GM18873 (cell line): ENCODE data around the gene URI1.
"Not testable (repeated sequence)": the region's sequence is repeated elsewhere in the genome, so short reads cannot be mapped to it uniquely, and the experiment has no call there.

ENCODE experiments used
- ATAC-seq: cut with Tn5 transposase; IDR thresholded peaks from one replicate; pipeline ENCODE4 v1.9.1; 2021; ENCODE audit warnings: mild to moderate bottlenecking, moderate library complexity, moderate number of reproducible peaks; ENCODE audit not compliant: unreplicated experiment, low FRiP score

URI1 gene

GRCh38 chr19:29940971-29941585 lies 961 bp upstream of the URI1 start:
- ATAC-seq: no peak

DNA sequence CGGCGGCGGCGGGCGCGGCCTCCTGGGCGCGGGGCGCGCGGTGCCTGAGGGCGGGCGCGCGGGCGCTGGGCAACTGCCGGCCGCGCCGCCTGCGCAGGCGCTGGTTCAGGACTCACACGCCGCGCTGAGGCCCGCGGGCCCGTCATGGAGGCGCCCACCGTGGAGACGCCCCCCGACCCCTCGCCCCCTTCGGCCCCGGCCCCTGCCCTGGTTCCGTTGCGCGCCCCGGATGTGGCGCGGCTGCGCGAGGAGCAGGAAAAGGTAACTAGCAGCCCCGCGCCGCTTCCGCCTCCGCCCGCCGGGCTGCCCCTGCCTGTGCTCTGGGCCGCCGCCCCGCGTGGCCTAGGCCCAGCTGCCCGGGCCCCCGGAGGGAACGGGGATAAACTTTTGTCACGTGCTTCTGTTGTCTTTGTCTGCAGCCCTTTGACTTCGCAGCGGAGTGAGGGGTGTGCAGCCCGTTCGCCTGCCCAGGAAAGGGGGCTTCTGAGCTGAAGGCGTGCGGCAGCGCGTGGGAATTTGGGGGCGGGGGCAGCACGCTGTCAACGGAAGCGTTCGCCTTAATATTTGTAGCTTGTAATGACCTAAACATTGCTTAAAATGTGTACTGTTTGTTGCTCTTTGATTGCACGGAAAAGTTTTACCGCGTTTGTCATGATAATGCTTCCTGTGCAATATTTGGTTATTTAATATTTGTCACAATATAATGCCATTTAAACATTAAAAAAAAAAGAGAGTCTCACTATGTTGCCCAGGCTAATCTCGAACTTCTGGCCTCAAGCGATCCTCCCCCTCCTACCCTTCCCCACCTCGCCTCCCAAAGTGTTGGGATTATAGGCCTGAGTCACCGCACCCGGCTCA lies 594 bp downstream of the URI1 start:
- ATAC-seq: peak; percentile 49

- no peak for ATAC-seq
Observed at GRCh38 chr19:29943615-29944014, 1.6 kb downstream of the URI1 start.

DNA sequence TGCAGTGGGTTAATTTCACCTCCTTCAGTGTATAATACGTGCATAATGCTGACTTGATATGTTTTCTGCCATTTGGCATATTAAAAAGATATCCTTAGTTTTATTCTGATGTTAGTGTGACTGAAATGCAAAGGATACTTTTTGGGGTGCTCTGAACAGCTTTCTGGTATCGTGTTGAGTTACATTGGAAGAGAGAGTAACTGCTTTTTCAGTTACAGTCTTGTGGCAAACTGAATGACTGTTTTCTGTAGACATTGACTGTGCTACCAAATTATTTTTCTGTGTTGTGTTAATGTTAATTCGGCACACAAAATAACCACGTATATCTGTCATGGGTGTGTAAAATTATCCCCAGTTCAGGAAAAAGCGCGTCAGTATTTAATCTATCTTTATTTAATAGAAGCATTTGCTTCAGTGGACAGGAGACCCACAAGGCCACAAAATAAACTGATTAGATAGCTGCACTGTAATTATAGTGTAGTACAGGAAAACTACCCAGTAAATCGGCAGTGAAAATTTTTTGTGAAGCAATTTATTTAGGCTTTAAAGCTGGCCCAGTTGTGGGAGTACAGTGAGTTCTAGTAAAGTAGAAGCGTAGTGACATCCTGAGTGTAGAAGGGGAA lies 2.5 kb downstream of the URI1 start:
- ATAC-seq: no peak

GRCh38 chr19:29945017-29945416 lies 3.0 kb downstream of the URI1 start:
- no peak for ATAC-seq

GRCh38 chr19:29945433-29945832 lies 3.4 kb downstream of the URI1 start:
- ATAC-seq: no peak

- no peak for ATAC-seq
Observed at GRCh38 chr19:29946645-29947044, 4.6 kb downstream of the URI1 start.

GRCh38 chr19:29947871-29948270 lies 5.8 kb downstream of the URI1 start:
- ATAC-seq: no peak

DNA sequence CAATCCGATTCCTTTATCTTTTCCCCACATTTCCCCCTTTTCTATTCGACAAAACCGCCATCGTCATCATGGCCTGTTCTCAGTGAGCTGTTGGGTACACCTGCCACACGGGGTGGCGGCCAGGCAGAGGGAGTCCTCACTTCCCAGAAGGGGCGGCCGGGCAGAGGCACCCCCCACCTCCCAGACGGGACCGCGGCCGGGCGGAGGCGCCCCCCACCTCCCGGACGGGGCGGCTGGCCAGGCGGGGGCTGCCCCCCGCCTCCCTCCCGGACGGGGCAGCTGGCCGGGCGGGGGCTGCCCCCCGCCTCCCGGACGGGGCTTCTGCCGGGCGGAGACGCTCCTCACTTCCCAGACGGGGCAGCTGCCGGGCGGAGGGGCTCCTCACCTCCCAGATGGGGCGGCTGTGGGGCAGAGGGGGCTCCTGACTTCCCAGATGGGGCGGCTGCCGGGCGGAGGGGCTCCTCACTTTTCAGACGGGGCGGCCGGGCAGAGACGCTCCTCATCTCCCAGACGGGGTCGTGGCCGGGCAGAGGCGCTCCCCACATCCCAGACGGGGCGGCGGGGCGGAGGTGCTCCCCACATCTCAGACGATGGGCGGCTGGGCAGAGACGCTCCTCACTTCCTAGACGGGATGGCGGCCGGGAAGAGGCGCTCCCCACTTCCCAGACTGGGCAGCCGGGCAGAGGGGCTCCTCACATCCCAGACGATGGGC lies 6.9 kb downstream of the URI1 start:
- ATAC-seq: not testable (repeated sequence)

GRCh38 chr19:29952177-29952576 lies 10.1 kb downstream of the URI1 start:
- no peak for ATAC-seq

GRCh38 chr19:29952646-29953045 lies 10.6 kb downstream of the URI1 start:
- ATAC-seq: no peak

GRCh38 chr19:29953352-29954247 lies 11.6 kb downstream of the URI1 start:
- ATAC-seq: no peak

DNA sequence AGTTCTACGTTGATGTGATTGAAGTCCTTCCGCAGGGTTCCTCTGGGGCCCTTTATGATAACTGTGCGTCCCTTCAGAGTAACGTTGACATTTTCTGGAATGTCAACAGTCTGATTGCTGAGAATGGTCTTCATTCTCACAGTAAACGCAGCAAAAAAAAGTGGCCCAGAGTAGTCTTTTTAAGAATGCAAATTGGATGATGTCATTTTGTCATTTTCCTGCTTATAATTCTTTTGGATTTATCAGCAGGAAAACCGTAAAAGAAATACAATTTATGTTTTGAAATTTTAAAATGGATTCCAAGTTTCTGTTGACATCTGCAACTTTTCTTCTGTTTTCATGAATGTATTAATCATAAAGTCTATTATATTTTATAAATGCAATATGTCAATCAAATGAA lies 14.8 kb downstream of the URI1 start:
- ATAC-seq: no peak

DNA sequence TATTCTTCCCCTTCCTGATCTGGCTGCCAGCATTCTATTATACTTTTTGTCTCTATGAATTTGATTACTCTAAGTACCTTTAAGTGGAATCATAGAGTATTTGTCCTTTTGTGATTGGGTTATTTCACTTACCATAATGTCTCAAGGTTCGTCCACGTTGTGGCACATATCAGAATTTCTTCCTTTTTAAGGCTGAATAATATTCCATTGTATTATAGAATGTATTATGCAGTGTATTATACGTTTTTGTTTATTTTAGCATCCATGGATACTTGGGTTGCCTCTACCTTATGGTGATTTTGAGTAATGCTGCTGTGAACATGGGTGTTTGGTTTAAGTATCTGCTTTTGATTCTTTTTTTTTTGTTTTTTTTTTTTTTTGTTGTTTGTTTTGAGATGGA lies 19.3 kb downstream of the URI1 start:
- ATAC-seq: no peak

DNA sequence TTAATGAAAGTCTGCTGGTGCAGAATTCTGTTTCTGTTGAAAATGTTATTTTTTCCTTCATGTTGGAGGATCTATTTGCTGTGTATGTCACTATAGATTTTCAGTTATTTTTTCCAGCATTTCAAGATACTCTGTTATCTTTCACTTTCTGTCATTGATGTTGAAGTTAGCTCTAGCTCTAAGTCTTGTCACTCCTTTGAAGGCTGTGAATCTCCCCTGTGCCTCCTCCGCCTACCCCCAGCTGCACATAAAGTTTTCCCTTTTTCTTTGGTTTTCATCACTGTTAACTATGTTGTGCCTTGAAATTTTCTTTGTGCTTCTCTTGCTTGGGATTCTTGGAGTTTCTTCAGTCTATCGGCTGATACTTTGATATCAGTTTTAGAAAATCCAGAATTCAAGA lies 20.8 kb downstream of the URI1 start:
- ATAC-seq: no peak

DNA sequence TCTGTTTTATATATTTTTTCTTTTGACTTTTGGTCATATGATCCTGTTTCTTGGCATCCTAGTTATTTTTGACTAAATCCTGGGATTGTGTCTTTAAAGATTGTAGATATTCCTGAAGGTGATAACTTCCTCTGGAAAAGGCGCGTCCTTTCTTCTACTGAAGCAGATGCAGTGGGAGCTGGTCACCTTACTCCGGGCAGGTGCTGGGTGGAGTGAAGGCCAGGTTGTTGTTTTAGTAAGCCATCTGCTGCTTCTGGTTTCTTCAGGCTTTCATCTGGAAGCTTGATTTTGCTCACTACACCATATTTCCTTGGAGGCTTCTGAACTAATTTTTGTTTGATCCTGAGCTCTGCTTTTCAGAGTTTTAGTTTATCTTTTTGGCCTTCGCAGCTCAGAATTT lies 21.5 kb downstream of the URI1 start:
- ATAC-seq: no peak

DNA sequence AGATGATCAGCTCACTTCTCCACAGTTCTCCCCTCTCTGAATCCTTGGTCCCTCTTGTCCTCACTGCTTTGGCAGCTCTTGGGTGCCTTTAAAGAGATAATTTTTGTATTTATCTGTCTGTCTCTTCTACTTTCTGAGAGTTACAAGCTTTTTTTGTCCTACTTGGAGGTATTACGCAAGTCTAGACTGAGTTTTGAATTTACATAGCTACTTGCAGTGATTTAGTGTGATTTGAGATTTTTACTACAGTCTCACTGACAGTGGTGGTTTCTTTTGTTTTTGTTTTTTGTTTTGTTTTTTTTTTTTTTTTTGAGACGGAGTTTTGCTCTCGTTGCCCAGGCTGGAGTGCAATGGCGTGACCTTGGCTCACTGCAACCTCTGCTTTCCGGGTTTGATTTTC lies 22.1 kb downstream of the URI1 start:
- ATAC-seq: no peak

DNA sequence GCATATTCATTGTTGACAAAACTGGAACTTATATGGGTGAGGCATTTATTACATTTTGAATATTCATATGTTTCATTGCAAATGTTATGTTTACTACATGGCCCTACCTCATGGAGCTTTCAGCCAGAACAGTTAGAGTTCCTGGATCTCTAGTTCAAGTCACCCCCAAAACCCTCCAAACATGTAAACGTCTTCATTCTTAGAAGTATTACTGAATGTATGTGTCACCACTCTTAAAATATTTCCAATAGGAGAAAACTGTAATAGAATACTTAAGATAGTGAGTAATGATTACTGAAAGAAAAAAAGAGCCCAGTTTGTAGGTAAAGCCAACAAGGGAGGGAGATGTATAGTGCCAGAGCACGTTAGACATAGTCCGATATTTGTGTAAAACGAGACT lies 23.5 kb downstream of the URI1 start:
- no peak for ATAC-seq

- ATAC-seq: not testable (repeated sequence)
Observed at GRCh38 chr19:29966142-29966541, 24.1 kb downstream of the URI1 start.
